HG03378 (cell line): ENCODE results near the gene PHACTR1.

Experiments used
- ATAC-seq: cut with Tn5 transposase; IDR thresholded peaks from one replicate; pipeline ENCODE4 v1.9.1; 2021; ENCODE audit warnings: mild to moderate bottlenecking, moderate library complexity; ENCODE audit not compliant: unreplicated experiment

PHACTR1 gene

GRCh38 chr6:13273931-13274706 lies 557.6 kb downstream of the PHACTR1 start:
- ATAC-seq, result peak; percentile 60

DNA sequence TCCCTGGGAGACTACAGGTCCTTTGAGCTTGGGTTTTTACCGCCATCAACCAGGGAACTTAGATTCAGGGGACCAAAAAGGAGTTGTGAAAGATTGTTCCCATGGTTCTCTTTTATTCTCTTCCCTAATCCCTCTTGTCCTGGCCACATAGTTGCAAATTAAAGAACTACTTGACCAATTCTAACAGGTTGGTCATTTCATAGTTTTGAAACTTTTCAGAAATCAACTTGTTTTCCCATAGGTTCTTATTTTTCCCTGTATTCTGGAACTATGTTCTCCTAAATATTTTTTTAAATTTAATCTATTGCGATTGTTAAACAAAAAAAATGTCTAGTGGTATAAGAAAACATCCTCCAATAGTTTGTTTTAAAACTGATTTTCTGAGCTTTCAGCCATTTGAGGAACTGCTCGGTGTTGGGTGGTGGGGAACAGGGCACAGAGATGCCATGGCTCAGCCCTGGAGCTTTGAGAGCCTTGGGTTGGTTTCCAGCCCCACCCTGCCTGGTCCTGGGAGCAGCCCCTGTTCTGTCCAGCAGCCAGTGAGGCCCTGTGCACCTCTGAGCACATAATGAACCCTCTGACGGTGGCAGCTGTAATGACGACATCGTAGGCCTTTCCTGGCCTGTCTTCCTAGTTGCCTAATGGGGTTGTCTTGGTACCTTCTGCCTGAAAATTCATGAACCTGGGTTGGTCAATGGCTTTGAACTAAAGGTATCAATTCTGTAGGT lies 558.3 kb downstream of the PHACTR1 start:
- no peak for ATAC-seq

DNA sequence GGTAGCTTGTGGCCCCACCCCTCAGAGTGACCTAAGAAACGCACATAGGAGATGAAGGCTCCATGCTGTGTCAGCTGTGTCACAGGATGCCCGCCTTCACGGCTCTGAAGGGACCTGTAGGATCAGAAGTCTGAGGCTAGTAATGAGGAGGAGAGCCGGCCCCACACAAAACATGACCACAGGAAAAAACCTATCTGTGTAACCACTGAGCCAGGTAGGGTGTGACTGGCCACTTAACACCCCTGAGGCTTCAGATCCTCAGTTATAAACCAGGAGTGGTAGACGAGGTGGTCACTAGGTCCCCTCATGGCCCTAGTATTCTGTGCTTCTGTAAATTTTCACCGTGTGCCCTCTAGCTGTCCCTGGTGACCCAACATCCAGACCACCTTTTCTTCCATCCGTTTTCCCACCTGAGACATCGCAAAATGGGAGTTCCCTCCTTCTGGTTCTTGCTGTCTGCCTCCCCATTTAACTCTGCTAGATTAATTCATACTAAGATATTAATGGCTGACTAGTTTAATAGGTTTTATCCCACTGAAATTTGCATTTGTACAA lies 558.9 kb downstream of the PHACTR1 start:
- no peak for ATAC-seq

DNA sequence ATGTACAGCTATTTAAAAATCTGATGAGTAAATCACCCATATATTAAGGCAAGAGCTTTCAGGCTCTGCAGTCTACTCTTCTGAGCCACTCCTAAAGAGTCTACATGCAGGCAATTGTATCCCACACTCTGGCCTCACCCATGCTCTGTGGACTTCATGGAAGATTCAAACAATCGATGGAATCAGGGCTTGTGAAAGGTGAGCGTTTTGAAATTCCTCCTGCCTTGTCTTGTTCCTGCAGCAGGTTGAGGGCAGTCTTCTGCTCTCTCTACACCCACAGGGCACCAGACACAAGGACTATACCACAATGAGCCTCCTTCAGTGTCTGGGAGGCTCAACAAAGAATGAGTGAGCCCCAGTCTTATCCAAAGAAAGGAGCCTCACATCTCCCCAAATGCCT lies 560.7 kb downstream of the PHACTR1 start:
- no peak for ATAC-seq

DNA sequence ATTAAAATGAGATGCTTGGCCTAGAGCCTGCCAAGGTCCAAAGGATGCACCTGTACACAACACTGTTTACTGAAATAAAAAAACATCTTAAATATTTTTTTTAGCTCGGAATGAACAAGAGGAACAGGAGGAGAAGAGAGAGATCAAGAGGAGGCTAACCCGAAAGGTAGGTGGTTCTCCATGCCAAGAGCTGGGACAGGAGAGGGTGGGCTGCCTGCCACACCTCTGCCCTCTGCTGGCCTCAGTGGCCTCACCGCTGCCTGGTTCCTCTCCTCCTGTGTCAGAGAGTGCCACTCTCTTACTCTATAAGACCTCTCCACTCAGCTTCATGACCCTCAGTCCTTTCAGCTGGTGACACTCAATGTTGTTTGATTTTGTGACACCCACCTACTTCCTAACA lies 561.6 kb downstream of the PHACTR1 start:
- ATAC-seq, result no peak

DNA sequence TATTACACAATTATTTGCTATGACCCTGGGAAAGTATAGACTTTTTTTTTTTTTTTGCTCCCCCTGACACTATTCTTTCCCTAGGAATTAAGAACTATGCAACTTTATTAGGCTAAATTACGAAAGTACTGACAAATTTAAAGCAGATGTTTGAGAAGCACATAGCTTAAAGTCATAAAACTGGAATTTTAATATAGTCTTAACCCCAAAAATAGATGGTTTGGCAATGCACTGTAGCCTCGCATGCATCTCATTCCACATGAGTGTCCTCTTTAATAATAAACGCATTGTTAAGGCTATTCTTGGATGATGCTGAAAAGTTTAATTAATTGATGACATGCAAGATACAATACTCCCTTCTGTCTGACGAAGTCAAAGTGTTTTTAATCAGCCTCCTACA lies 562.4 kb downstream of the PHACTR1 start:
- ATAC-seq, result no peak

DNA sequence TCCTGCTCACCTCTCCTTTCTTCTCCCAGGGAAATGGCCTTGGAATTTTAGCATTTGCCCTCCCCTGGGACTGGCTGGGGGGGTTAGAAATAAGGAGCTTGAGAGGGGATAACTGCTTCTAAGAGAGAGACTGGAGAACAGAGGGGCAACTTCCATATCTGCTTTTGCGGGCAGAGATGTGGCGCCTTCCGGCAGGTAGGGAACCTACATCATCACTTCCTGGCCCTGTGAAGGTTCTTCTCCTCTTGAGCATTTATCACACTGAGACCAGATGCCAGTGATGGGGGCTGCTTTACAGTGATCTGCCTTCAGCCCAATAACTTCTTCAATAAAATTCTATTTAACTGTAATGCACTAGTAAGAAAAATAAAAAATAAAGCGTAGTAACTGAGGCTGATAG lies 563.7 kb downstream of the PHACTR1 start:
- ATAC-seq, result no peak

DNA sequence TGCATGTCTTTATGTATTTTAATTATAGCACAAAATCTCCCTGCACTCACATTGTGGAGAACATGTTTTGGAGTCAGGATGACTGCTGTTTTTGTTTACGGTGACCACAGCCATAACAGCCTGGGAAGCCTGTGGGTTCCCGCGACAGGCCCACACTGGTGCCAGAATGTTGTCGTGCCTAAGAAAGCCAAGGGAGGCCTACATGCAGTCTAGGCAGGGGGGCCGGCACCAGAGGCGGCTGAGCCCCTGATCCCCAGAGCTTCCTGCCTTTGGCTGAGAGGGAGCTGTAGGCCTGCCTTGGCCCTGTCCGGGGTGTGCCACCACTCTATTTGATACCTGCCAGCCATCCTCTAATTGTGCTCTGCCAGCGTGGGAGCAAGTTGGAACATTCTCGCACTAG lies 565.1 kb downstream of the PHACTR1 start:
- no peak for ATAC-seq

DNA sequence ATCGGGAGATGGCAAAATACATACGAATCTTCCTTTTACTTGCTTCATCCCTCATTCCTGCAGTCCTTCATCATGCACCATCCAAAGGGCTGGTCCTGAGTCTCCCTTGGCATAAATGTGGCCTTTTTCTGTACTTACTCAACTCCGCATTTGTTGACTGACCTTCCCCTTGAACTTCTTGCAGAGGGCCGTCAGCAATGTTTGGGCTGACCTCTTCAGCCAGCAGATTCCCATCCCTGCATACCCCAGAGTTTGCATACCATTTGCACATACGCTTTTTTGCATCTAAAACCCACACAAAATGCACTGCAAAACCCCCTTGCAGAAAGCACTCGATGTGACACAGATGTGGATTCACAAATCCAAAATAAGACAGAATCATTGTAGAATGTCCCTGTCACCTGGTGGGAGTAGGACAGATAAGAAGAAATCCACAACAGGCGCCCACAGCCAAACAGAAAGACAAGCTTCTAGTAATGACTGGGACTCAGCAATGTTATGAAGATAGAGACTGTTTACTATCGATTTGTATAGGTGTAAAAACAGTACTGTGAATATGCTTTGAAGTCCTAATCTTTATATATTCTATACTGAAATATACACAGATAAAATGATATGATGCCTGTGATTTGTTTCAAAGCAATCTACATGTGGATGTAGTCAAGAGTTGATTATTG lies 566.0 kb downstream of the PHACTR1 start:
- ATAC-seq, result no peak

- ATAC-seq, result no peak
Measured at GRCh38 chr6:13283331-13283730, 566.8 kb downstream of the PHACTR1 start.

DNA sequence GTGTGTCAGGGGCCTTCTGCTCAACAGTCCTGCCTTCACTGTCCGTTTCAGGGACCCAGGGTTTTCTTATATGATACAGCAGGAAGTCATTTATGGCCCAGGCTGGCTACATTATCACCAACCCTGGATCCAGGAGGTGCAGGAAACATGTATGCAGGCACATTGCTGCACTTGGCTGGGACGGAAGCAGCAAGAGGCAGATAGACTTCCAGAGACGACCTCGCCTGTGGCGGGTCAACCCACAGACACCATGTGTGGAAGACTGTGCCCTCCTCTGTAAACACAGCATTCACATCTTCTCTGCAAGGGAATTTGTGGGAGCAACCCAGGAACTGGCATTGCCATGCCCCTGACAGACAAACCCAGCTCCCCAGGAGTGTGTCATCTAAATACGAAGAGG lies 568.1 kb downstream of the PHACTR1 start:
- ATAC-seq, result no peak

DNA sequence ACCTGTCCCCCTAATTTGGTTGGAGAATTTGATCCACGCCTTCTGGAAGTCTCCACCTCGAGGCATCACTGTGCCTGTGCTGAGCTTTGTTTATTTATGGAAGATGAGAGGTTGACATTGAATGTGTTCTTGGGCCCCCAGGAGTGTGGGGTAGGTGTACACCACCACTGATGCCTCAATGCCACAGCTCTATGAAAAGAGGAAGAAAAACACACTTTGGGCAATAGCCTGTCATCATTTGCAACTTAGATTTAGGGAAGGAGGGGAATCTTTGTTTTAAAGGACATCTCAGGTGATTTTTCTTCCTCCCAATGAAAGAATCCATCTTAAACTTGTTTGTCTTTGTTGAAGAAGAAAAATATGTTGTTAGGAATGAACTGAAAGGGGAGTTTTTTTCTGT lies 569.1 kb downstream of the PHACTR1 start:
- ATAC-seq, result no peak

DNA sequence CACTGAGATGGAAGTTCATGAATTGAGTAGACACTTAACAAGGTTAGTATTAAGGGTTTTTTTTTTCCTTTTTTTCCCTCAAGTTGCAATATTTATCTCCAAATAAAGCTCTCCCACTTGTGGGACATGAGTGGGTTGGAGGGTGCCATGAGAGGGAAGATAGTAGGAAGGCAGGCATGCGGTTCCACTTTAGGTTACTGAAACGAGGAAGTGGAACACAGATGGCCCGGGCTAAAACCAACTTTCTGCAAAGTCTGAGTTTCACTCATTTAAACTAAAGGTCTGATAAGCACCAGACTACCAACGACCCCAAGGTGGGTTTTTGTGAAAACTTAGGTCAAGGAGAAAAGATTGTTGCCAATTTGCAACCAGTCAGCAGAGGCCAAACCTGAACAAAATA lies 569.6 kb downstream of the PHACTR1 start:
- ATAC-seq, result no peak

DNA sequence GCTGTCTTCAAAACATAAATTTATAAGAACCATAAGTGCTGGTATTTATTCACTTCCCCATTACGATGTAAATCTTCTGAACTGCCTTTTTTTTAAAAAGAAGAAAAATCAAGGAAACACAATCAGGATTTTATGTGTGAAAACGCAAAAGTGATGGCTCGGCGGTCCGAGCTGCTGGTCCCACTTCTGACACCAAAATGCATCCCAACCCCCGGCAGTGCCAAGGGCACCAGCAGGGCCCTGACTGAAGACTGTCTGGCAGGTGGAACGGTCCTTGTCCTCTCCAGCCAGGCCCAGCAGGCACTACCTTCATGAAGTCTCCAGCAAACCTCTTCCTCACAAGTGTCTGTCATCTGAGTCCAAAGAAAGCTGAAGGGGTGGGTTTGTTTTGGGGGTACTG lies 570.5 kb downstream of the PHACTR1 start:
- no peak for ATAC-seq

DNA sequence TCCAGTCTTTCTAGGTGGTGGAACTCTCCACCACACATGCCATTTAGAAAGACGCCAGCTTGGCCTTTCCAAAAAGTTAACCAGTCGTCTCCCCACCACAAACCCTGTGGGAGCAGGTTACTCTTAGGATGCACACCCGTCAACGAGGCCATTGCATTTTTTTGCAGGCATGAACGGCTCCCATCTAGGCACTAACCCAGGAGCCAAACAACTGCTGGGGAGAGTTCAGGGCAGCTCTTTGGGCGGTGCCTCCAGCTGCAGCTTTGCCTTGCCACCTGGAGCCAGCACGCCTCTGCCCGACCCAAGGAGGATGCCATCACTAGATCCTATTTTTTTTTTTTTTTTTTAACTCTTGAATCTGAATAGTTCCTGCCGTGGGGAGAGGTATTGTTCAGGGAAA lies 571.9 kb downstream of the PHACTR1 start:
- ATAC-seq, result no peak

DNA sequence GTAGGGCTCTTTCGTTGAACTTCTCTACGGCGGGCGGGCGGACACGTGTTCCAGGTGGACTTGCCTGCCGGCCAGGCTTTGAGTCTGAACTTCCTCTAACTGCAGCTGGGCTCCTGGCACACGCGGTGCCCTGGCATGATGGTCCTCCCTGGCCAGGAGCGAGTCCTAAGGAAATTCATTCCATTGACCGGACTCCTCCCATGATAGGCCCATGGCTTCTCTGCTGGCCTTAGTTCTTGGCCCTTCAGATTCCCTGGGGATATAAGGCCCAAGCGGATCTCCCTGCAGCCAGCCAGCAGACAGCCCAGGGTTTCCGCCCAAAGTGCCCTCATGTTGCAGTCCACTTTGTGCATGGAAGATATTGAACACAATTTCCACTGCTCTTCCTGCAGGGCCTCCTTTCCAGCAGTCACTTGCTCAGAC lies 572.4 kb downstream of the PHACTR1 start:
- no peak for ATAC-seq

GRCh38 chr6:13289789-13290318 lies 573.3 kb downstream of the PHACTR1 start:
- no peak for ATAC-seq

DNA sequence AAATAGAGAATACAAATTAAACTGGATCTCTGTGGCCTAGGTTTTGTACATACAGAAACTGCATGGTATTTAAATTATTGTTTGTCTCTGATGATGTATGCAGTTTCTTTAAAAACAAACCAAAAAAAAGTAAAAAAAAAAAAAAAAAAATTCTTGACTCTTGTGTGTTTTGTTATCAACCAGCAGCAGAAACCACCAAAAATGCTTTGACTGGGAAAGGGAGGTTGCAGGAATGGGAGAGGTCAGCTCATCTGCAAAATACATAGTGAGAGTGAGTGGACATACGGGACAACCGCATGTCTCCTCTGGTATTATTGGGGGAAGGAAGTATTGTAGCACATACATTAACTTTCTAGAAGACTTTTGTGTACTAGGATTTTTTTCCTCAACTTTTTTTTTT lies 573.8 kb downstream of the PHACTR1 start:
- no peak for ATAC-seq

DNA sequence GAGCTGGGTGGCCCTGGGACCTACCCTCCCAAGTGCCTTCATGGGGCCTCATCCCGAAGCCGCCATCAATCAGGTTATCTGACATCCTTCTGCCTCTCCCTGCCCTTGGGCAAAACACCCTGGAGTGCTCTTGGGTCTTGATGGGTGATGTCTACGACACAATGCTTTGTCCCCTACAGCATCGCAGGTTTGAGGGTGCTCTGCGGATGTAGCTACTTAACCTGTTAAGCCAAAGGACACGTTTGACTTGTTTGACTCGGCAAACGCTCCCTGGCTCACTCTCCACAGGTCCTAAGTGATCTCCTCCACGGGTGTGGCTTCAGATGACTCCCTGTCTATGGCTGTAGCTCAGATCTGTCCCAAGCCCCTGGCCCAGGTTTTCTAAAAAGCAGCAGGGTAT lies 576.2 kb downstream of the PHACTR1 start:
- ATAC-seq, result no peak

GRCh38 chr6:13294499-13295069 lies 578.0 kb downstream of the PHACTR1 start:
- ATAC-seq, result no peak

DNA sequence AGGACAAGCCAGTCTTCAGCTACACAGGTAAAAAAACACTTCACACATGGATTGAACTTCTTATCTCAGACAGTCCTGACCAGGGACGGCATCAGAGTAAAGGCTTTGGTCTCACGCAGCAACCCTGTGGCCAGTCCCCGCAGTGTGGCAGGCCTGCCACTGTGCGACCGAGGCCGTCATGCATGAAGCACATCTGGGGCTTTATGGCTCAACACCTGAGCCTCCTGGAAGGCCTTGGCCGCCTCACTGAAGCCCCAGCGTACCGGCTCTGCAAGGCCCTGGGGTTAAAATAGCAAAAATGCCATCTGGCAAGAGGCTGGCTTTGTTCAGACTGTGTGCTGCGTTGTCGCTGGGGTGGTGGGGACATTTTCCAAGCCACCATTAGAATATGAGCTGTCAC lies 579.0 kb downstream of the PHACTR1 start:
- ATAC-seq, result no peak
